ENCODE data around the gene EHBP1.
"Not testable (repeated sequence)": the region's sequence is repeated elsewhere in the genome, so short reads cannot be mapped to it uniquely, and the experiment has no call there.

The EHBP1 gene

DNA sequence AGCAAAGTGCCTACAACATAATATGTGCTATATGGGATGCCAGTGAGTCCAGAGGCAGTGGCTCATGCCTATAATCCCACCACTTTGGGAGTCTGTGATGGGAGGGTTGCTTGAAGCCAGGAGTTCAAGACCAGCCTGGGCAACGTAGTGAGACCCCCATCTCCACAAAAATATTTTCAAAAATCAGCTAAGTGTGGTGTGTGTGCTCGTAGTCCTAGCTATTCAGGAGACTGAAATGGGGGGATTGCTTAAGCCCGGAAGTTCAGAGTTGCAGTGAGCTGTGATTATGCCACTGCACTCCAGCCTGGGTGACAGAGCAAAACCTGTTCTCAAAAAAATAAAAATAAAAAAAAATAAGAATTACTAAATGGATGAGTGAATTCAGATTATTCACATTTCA lies 368.5 kb downstream of the EHBP1 start:
- no peak for DNase-seq (ENCODE audit: low read depth)

GRCh38 chr2:63074399-63074798 lies 368.9 kb downstream of the EHBP1 start:
- DNase-seq (ENCODE audit: low read depth) = not testable (repeated sequence)

GRCh38 chr2:63078852-63079606 lies 373.5 kb downstream of the EHBP1 start:
- DNase-seq (ENCODE audit: low read depth) = no peak

DNA sequence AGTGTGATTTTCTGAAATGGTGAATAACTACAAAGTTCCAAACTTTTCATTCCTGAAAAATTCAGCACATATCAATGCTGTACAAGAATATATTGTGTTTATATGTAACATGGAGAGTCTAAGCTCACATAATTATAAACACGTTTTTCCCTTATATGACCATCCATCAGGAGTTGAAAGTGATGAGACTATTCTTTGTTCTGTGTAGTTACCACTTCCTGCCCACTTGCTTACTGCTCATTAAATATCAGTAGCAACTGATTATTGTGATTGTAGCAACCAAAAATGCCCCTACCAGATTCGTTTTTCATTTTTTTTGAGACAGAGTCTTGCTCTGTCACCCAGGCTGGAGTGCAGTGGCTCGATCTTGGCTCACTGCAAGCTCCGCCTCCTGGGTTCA lies 375.9 kb downstream of the EHBP1 start:
- no peak for DNase-seq (ENCODE audit: low read depth)

DNA sequence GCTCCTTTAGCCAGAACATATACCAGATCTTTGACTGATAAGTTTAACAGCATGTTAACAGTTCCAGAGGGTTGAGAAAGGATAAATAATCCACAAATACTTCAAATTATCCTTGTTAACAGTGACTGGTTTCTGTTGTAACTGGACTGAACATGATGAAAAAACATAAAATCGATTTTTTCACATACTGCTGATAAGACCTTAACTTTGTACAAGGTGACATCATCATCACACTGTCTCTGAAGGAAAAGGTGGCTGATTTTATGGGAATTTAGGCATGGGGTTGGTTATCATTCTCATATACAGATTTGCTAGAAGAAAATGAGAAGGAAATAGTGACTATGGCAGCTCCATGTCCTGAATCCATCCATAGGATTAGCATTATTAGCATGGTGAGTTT lies 381.2 kb downstream of the EHBP1 start:
- DNase-seq (ENCODE audit: low read depth) = no peak

GRCh38 chr2:63092401-63092800 lies 386.9 kb downstream of the EHBP1 start:
- no peak for DNase-seq (ENCODE audit: low read depth)

DNA sequence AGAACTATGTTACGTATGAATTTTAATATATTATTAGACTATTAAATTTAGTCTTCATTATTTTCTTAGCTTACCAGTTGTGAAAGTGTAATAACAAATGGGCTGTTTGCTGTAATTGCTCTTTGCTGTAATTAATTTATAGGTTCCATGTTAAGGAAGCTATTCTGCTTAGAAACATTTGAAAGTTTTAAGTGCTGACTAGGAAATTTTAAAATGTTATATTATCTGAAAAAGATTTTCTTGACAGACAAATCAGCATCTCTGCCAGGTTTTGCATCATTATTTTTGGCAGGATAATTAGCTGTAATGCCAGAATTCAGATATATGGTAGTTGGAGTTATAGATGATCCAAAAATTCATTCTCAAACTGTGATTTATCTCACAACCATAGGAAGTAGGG lies 387.3 kb downstream of the EHBP1 start:
- DNase-seq (ENCODE audit: low read depth) = no peak

- no peak for DNase-seq (ENCODE audit: low read depth)
Measured at GRCh38 chr2:63093502-63093901, 388.0 kb downstream of the EHBP1 start.

All from T follicular helper cell (primary cell).